HepG2 (cell line): Measurements from ENCODE around the gene QRICH2. TPM values are rescaled to one million over a fixed set of nuclear protein-coding genes. Genes with fewer than 3 reads are reported as not detected.
A peak's percentile ranks its signal among the peaks of the same experiment; 100 is the strongest.

Source experiments
- GZF1 ChIP-seq: sonication (generic); formaldehyde crosslinking; IDR thresholded peaks from 2 replicates; pipeline ENCODE4 v1.5.1; 2020; ENCODE audit warnings: mild to moderate bottlenecking, missing genetic modification reagents
- HMG20A ChIP-seq: IDR thresholded peaks from 2 replicates; pipeline ENCODE4 v1.6.1; 2016; ENCODE audit warnings: borderline replicate concordance
- IRF2 ChIP-seq: IDR thresholded peaks from 2 replicates; pipeline ENCODE4 v1.6.1; 2018; ENCODE audit warnings: missing genetic modification reagents, missing compliant biosample characterization
- SOX5 ChIP-seq: IDR thresholded peaks from 2 replicates; pipeline ENCODE4 v1.6.1; 2016; ENCODE audit warnings: borderline replicate concordance
- ZNF557 ChIP-seq: sonication (generic); formaldehyde crosslinking; IDR thresholded peaks from 2 replicates; pipeline ENCODE4 v1.4.0; 2020; ENCODE audit warnings: missing genetic modification reagents
- ZSCAN31 ChIP-seq: sonication (generic); formaldehyde crosslinking; IDR thresholded peaks from 2 replicates; pipeline ENCODE4 v1.5.0; 2020; ENCODE audit warnings: low read depth, mild to moderate bottlenecking, missing genetic modification reagents
- polyA plus RNA-seq, 8 experiments: library from polyadenylated mRNA; depleted of rRNA in 3 of 8; stranded (reverse) in 7 of 8; unstranded in 1 of 8; fragments of >200 nt; fragmentation: Illumina TruSeq in 4 of 8; extraction: Trizol in 4 of 8; gene quantifications; 2 replicates each; pipeline versions ENCODE4 v1.2.1 to v1.2.3, GENCODE V29; 2011 to 2016; ENCODE audit warnings: low read depth in 4 of 8, missing spikeins in 1 of 8, mixed read lengths in 1 of 8; ENCODE audit not compliant: insufficient read depth in 1 of 8
- total RNA-seq, 5 experiments: library from RNA; depleted of rRNA; stranded (reverse); fragments of >200 nt; fragmentation: Illumina TruSeq; extraction: Trizol; gene quantifications; 2 replicates each; pipeline ENCODE4 v1.2.3, GENCODE V29; 2016; ENCODE audit warnings: low read depth in 1 of 5
- TF ChIP-seq, protein P1 (sequence below): sonication (generic); formaldehyde crosslinking; IDR thresholded peaks from 2 replicates; pipeline ENCODE4 v1.4.0; 2020; ENCODE audit warnings: missing genetic modification reagents, borderline replicate concordance
- TF ChIP-seq, protein P2 (sequence below): sonication (generic); formaldehyde crosslinking; IDR thresholded peaks from 2 replicates; pipeline ENCODE4 v1.5.1; 2020; ENCODE audit warnings: mild to moderate bottlenecking, missing genetic modification reagents, moderate library complexity
- TF ChIP-seq, protein P3 (sequence below), 2 experiments: fragments of 450-650 bp in 1 of 2; sonication (generic) in 1 of 2; formaldehyde crosslinking in 1 of 2; IDR thresholded peaks; 2 replicates each; pipeline versions ENCODE4 v1.6.1 to v1.8.0; 2016 to 2022; ENCODE audit warnings: antibody characterized with exemption in 1 of 2, mild to moderate bottlenecking in 1 of 2, missing genetic modification reagents in 1 of 2
- TF ChIP-seq, protein P4 (sequence below): IDR thresholded peaks from 2 replicates; pipeline ENCODE4 v1.6.1; 2016; ENCODE audit warnings: mild to moderate bottlenecking

Gene QRICH2
- total and polyA plus RNA-seq, 2 of the 13 experiments (the other 11 are each of a cell fraction or from before 2014, with no cell fraction given), result 3.7 to 5.7 TPM

DNA sequence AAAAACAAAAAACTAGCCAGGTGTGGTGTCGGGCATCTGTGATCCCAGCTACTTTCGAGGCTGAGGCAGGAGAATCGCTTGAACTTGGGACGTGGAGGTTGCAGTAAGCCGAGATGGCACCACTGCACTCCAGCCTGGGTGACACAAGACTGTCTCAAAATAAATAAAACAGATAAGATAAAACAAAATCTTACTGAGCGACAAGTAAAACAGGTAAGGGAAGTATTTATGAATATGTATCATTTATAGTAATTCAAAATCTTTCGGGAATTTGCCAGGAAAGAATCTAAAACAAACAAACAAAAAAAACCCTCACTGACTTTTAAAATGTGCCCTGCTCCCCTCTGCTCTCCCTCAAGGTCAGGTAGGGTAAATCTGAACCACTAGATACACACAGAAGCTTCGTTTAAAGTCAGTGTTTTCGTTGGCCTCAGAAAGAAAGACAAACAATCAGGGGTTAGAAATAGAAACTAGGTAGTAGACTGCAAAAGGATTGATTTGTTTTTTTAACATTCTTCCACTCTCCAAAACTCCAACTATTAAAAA, 43.5 kb upstream of the QRICH2 start (continued):
- TF ChIP-seq, protein P1, sequence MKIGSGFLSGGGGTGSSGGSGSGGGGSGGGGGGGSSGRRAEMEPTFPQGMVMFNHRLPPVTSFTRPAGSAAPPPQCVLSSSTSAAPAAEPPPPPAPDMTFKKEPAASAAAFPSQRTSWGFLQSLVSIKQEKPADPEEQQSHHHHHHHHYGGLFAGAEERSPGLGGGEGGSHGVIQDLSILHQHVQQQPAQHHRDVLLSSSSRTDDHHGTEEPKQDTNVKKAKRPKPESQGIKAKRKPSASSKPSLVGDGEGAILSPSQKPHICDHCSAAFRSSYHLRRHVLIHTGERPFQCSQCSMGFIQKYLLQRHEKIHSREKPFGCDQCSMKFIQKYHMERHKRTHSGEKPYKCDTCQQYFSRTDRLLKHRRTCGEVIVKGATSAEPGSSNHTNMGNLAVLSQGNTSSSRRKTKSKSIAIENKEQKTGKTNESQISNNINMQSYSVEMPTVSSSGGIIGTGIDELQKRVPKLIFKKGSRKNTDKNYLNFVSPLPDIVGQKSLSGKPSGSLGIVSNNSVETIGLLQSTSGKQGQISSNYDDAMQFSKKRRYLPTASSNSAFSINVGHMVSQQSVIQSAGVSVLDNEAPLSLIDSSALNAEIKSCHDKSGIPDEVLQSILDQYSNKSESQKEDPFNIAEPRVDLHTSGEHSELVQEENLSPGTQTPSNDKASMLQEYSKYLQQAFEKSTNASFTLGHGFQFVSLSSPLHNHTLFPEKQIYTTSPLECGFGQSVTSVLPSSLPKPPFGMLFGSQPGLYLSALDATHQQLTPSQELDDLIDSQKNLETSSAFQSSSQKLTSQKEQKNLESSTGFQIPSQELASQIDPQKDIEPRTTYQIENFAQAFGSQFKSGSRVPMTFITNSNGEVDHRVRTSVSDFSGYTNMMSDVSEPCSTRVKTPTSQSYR (CRISPR knock-in tag), result peak; percentile 34; the same call in 1 of the 2 replicates
- TF ChIP-seq IRF2 (CRISPR knock-in tag) (0 out of 2 replicates have a peak, but pooled peaks have one; percentile 34), HMG20A (peak; percentile 73), ZNF557 (CRISPR knock-in tag) (peak; percentile 48; the same call in 1 of the 2 replicates), ZSCAN31 (CRISPR knock-in tag) (0 out of 2 replicates have a peak, but pooled peaks have one; percentile 54), GZF1 (CRISPR knock-in tag) (no peak; the same call in 1 of the 2 replicates), SOX5 (CRISPR knock-in tag) (peak; percentile 73; the same call in 1 of the 2 replicates)
- TF ChIP-seq, protein P2, sequence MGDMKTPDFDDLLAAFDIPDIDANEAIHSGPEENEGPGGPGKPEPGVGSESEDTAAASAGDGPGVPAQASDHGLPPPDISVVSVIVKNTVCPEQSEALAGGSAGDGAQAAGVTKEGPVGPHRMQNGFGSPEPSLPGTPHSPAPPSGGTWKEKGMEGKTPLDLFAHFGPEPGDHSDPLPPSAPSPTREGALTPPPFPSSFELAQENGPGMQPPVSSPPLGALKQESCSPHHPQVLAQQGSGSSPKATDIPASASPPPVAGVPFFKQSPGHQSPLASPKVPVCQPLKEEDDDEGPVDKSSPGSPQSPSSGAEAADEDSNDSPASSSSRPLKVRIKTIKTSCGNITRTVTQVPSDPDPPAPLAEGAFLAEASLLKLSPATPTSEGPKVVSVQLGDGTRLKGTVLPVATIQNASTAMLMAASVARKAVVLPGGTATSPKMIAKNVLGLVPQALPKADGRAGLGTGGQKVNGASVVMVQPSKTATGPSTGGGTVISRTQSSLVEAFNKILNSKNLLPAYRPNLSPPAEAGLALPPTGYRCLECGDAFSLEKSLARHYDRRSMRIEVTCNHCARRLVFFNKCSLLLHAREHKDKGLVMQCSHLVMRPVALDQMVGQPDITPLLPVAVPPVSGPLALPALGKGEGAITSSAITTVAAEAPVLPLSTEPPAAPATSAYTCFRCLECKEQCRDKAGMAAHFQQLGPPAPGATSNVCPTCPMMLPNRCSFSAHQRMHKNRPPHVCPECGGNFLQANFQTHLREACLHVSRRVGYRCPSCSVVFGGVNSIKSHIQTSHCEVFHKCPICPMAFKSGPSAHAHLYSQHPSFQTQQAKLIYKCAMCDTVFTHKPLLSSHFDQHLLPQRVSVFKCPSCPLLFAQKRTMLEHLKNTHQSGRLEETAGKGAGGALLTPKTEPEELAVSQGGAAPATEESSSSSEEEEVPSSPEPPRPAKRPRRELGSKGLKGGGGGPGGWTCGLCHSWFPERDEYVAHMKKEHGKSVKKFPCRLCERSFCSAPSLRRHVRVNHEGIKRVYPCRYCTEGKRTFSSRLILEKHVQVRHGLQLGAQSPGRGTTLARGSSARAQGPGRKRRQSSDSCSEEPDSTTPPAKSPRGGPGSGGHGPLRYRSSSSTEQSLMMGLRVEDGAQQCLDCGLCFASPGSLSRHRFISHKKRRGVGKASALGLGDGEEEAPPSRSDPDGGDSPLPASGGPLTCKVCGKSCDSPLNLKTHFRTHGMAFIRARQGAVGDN (CRISPR knock-in tag), result peak; percentile 2; the same call in 1 of the 2 replicates
- TF ChIP-seq, protein P3, sequence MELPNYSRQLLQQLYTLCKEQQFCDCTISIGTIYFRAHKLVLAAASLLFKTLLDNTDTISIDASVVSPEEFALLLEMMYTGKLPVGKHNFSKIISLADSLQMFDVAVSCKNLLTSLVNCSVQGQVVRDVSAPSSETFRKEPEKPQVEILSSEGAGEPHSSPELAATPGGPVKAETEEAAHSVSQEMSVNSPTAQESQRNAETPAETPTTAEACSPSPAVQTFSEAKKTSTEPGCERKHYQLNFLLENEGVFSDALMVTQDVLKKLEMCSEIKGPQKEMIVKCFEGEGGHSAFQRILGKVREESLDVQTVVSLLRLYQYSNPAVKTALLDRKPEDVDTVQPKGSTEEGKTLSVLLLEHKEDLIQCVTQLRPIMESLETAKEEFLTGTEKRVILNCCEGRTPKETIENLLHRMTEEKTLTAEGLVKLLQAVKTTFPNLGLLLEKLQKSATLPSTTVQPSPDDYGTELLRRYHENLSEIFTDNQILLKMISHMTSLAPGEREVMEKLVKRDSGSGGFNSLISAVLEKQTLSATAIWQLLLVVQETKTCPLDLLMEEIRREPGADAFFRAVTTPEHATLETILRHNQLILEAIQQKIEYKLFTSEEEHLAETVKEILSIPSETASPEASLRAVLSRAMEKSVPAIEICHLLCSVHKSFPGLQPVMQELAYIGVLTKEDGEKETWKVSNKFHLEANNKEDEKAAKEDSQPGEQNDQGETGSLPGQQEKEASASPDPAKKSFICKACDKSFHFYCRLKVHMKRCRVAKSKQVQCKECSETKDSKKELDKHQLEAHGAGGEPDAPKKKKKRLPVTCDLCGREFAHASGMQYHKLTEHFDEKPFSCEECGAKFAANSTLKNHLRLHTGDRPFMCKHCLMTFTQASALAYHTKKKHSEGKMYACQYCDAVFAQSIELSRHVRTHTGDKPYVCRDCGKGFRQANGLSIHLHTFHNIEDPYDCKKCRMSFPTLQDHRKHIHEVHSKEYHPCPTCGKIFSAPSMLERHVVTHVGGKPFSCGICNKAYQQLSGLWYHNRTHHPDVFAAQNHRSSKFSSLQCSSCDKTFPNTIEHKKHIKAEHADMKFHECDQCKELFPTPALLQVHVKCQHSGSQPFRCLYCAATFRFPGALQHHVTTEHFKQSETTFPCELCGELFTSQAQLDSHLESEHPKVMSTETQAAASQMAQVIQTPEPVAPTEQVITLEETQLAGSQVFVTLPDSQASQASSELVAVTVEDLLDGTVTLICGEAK (IDR thresholded peaks at IDR 0.05), result no peak
- TF ChIP-seq, protein P3 (CRISPR knock-in tag; IDR thresholded peaks at IDR 0.05), result 0 out of 2 replicates have a peak, but pooled peaks have one; percentile 30
- TF ChIP-seq, protein P4, sequence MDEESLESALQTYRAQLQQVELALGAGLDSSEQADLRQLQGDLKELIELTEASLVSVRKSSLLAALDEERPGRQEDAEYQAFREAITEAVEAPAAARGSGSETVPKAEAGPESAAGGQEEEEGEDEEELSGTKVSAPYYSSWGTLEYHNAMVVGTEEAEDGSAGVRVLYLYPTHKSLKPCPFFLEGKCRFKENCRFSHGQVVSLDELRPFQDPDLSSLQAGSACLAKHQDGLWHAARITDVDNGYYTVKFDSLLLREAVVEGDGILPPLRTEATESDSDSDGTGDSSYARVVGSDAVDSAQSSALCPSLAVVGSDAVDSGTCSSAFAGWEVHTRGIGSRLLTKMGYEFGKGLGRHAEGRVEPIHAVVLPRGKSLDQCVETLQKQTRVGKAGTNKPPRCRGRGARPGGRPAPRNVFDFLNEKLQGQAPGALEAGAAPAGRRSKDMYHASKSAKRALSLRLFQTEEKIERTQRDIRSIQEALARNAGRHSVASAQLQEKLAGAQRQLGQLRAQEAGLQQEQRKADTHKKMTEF (CRISPR knock-in tag), result peak; percentile 25; the same call in 1 of the 2 replicates
